Mesenteric fat pad (tissue), 1 donor: ENCODE results near the gene GPAT2. TPM values are rescaled to one million over a fixed set of nuclear protein-coding genes. Genes with fewer than 3 reads are reported as not detected.

Experiments used
- total RNA-seq: library from RNA; stranded (reverse); fragmentation: NEBNext Ultra II Directional; extraction: Animal tissue kit (Norgen Biotek cat#: 25700); gene quantifications from one replicate; pipeline ENCODE4 v1.2.1, GENCODE V29; 2021
- donor health status: DM: yes; HTN: yes; CAD: no.

Gene GPAT2
- total RNA-seq, 1 donor from 2014 or later, result 9.0 TPM

Other genes with a start within 250 kb of the GPAT2 start
- gene ANKRD36C, start 43.1 kb downstream of the GPAT2 start, total RNA-seq, result 23.6 TPM
- gene ADRA2B, start 81.7 kb upstream of the GPAT2 start, total RNA-seq, result 1.2 TPM
- not detected for gene ASTL, start 103.6 kb upstream of the GPAT2 start, total RNA-seq
- 6.1 TPM for gene DUSP2, start 110.5 kb upstream of the GPAT2 start, total RNA-seq
- gene STARD7, start 173.9 kb upstream of the GPAT2 start, total RNA-seq, result 107 TPM
- gene TMEM127, start 231.1 kb upstream of the GPAT2 start, total RNA-seq, result 58.7 TPM
- 71.0 TPM for gene CIAO1, start 231.3 kb upstream of the GPAT2 start, total RNA-seq